GM12878 (cell line): ENCODE results near the gene SP2. TPM values are rescaled to one million over a fixed set of nuclear protein-coding genes. Genes with fewer than 3 reads are reported as not detected.

ENCODE experiments used
- ATAC-seq: fragments of 200-7000 bp; cut with Tn5 transposase; 3 replicates; pipeline ENCODE4 v1.9.1; 2020; ENCODE audit warnings: mild to moderate bottlenecking, moderate library complexity
- BruUV-seq: library from RNA; stranded (reverse); fragments of 400-500 nt; replicated peaks from 2 replicates; lab custom pipeline; 2021; lab: Mats Ljungman, UMichigan
- CTCF ChIA-PET: fragments of 300-600 bp; sonication (Branson Sonifier 250); formaldehyde crosslinking; extraction: SDS; loops from one replicate; lab custom pipeline; 2021; ENCODE audit warnings: inconsistent platforms; lab: Yijun Ruan, JAX
- POLR2A ChIA-PET: fragments of 350-600 bp; formaldehyde crosslinking; extraction: SDS; loops from one replicate; lab custom pipeline; 2021; ENCODE audit warnings: inconsistent platforms; lab: Charles Lee
- RAD21 ChIA-PET: fragments of 300-600 bp; sonication (Branson Sonifier 250); formaldehyde crosslinking; loops from one replicate; lab custom pipeline; 2023; ENCODE audit warnings: antibody characterized with exemption; ENCODE audit not compliant: unreplicated experiment; lab: Charles Lee
- SMC1A ChIA-PET: fragments of 300-600 bp; sonication (Branson Sonifier 250); formaldehyde crosslinking; loops from one replicate; lab custom pipeline; 2023; ENCODE audit not compliant: unreplicated experiment, uncharacterized antibody; lab: Charles Lee
- DNase-seq: peaks from one replicate; pipeline ENCODE4 v3.0.0-alpha.2; 2011; ENCODE audit warnings: low read depth, low spot score
- FAIRE-seq: peaks from 3 replicates; lab custom pipeline; 2011; peaks lifted over from hg19 to GRCh38; lab: Jason Lieb, UNC
- H2AFZ ChIP-seq: 2 replicates; pipeline ENCODE4 v1.6.0; 2011; ENCODE audit warnings: low read depth, low read length, control low read depth; ENCODE audit not compliant: control insufficient read depth
- H3K27ac ChIP-seq: 2 replicates; pipeline ENCODE4 v1.5.1; 2011; ENCODE audit warnings: control low read depth; ENCODE audit not compliant: control insufficient read depth, insufficient read depth
- H3K27me3 ChIP-seq, 2 experiments: replicated peaks in 1 of 2; 2 replicates each; pipeline versions ENCODE4 v1.6.0 to v1.6.1; 2011; ENCODE audit warnings: low read length in 1 of 2; ENCODE audit not compliant: control insufficient read depth in 2 of 2, insufficient read depth in 2 of 2
- H3K36me3 ChIP-seq, 2 experiments: 2 replicates each; pipeline ENCODE4 v1.5.1; 2011; ENCODE audit warnings: low read length in 1 of 2; ENCODE audit not compliant: control insufficient read depth in 2 of 2, insufficient read depth in 2 of 2
- H3K4me1 ChIP-seq: 2 replicates; pipeline ENCODE4 v1.6.1; 2011; ENCODE audit warnings: mild to moderate bottlenecking, low read length, moderate library complexity, mixed read lengths; ENCODE audit not compliant: control insufficient read depth, insufficient read depth
- H3K4me2 ChIP-seq: 2 replicates; pipeline ENCODE4 v1.6.0; 2011; ENCODE audit warnings: control low read depth; ENCODE audit not compliant: control insufficient read depth, insufficient read depth
- H3K4me3 ChIP-seq: fragments of 200-600 bp; sonication (generic); 2 replicates; pipeline ENCODE4 v1.5.1; 2016
- H3K79me2 ChIP-seq: 2 replicates; pipeline ENCODE4 v1.6.0; 2011; ENCODE audit warnings: low read length; ENCODE audit not compliant: control insufficient read depth, insufficient read depth
- H3K9ac ChIP-seq: 2 replicates; pipeline ENCODE4 v1.8.0; 2011; ENCODE audit warnings: low read length, control low read depth, mixed read lengths; ENCODE audit not compliant: control insufficient read depth, insufficient read depth
- H3K9me3 ChIP-seq: replicated peaks from 3 replicates; pipeline ENCODE4 v1.5.1; 2011; ENCODE audit warnings: mild to moderate bottlenecking, low read length; ENCODE audit not compliant: control insufficient read depth, insufficient read depth
- H4K20me1 ChIP-seq: 2 replicates; pipeline ENCODE4 v1.6.0; 2011; ENCODE audit not compliant: control insufficient read depth, insufficient read depth
- IRF4 ChIP-seq: IDR thresholded peaks from 2 replicates; pipeline ENCODE4 v1.6.1; 2011; ENCODE audit warnings: low read depth, low read length
- PAX8 ChIP-seq: fragments of 450-650 bp; IDR thresholded peaks from 2 replicates; pipeline ENCODE4 v1.6.1; 2017; ENCODE audit warnings: mild to moderate bottlenecking, moderate library complexity
- RELA ChIP-seq: fragments of 450-650 bp; IDR thresholded peaks from 2 replicates; pipeline ENCODE4 v1.8.0; 2014; ENCODE audit warnings: borderline replicate concordance; ENCODE audit not compliant: partially characterized antibody
- SMARCA5 ChIP-seq: fragments of 450-650 bp; IDR thresholded peaks from 2 replicates; pipeline ENCODE4 v1.6.1; 2017; ENCODE audit warnings: mild to moderate bottlenecking
- WGBS: methylation state at CpG from one replicate; pipeline ENCODE4 v1.1.6; 2016; ENCODE audit warnings: low lambda C conversion rate; ENCODE audit not compliant: insufficient replicate concordance, insufficient coverage; ENCODE audit errors: missing lambda C conversion rate; 5-methylcytosine and 5-hydroxymethylcytosine counted together
- in situ Hi-C: fragments of 300-500 bp; cut with MboI; formaldehyde crosslinking; loops from 9 replicates; pipeline ENCODE4 v1.14.3; 2018; ENCODE audit warnings: mixed read lengths
- intact Hi-C: fragments of 100-400 bp; cut with micrococcal nuclease; formaldehyde crosslinking; loops from one replicate; pipeline ENCODE4 v1.14.2; 2022; ENCODE audit not compliant: unreplicated experiment
- polyA plus RNA-seq, 11 experiments: library from polyadenylated mRNA; depleted of rRNA in 4 of 11; unstranded in 6 of 11; stranded (reverse) in 5 of 11; fragments of >200 nt; fragmentation: Nextera tagmentation in 4 of 11; fragmentation: Illumina TruSeq in 1 of 11; extraction: Ambion mirVana in 4 of 11; extraction: Trizol in 1 of 11; gene quantifications; 1 replicate in 1 of 11; 2 replicates in 10 of 11; pipeline versions ENCODE4 v1.2.1 to v1.2.3, GENCODE V29; 2011 to 2016; ENCODE audit warnings: inconsistent platforms in 2 of 11, missing spikeins in 2 of 11, low read depth in 1 of 11
- total RNA-seq, 4 experiments: library from RNA; depleted of rRNA in 3 of 4; stranded (reverse); fragments of >200 nt in 3 of 4; fragmentation: Illumina TruSeq in 1 of 4; extraction: Trizol in 1 of 4; gene quantifications; 2 replicates each; pipeline versions ENCODE4 v1.2.1 to v1.2.3, GENCODE V29; 2013 to 2021
- TF ChIP-seq, protein P1 (sequence below): fragments of 150-350 bp; IDR thresholded peaks from 2 replicates; pipeline ENCODE4 v1.6.1; 2016; ENCODE audit warnings: low read depth, low read length
- TF ChIP-seq, protein P2 (sequence below): fragments of 450-650 bp; IDR thresholded peaks from 2 replicates; pipeline ENCODE4 v1.6.1; 2018; ENCODE audit warnings: mild to moderate bottlenecking, low read depth, moderate library complexity; ENCODE audit not compliant: partially characterized antibody

The SP2 gene
- total and polyA plus RNA-seq, 10 of the 15 experiments (the other 5 are each of a cell fraction or from before 2014, with no cell fraction given), result 1.2 to 19.1 (median 4.8) TPM

DNA sequence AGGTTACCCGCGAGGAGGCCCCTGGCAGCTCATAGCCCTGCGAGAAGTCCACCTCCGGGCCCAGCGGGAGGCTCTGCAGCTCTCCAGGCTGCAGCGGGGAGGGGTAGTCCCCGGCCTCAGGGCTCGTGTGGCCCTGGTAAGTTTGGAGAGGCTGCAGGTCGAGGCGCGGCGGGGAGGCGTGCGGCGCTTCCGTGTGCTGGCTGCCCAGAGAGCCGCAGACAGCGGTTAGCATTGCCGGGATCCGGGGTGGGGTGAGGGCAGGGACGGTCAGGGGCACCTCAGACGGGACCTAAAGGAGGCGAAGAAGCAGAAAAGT lies 47.9 kb upstream of the SP2 start:
- ATAC-seq (no peak), DNase-seq (no peak), FAIRE-seq (no peak)
- 47% methylated on average over 22 of the region's 23 CpGs for WGBS
- peaks cover 22 to 33% of the 10 kb centered on the region in 2 experiments for H3K27me3 ChIP-seq
- H3K27ac ChIP-seq, result no peak overlapping the region
- no peaks in the 10 kb centered on the region for H3K79me2 ChIP-seq
- H4K20me1 ChIP-seq, result no peaks in the 10 kb centered on the region
- H3K4me1 ChIP-seq, result peaks cover 9% of the 10 kb centered on the region
- ChIA-PET SMC1A (interaction anchor here (0.7 to 13.1 kb wide), 4 partner anchors 7 to 102 kb away, joined by 3 to 231 read pairs (median 4); partner anchors contain the start of genes SCRN2 and SP2), CTCF (interaction anchor here (0.6 to 12.4 kb wide), 8 partner anchors 13 to 743 kb away, joined by 3 to 502 read pairs (median 3); partner anchors contain the start of genes CDK5RAP3 and SP2), POLR2A (no interaction called here)
- no peak overlapping the region for H3K4me3 ChIP-seq
- H3K9me3 ChIP-seq, result no peaks in the 10 kb centered on the region
- H2AFZ ChIP-seq, result no peak overlapping the region
- TF ChIP-seq RELA, result no peak
- TF ChIP-seq, protein P1, sequence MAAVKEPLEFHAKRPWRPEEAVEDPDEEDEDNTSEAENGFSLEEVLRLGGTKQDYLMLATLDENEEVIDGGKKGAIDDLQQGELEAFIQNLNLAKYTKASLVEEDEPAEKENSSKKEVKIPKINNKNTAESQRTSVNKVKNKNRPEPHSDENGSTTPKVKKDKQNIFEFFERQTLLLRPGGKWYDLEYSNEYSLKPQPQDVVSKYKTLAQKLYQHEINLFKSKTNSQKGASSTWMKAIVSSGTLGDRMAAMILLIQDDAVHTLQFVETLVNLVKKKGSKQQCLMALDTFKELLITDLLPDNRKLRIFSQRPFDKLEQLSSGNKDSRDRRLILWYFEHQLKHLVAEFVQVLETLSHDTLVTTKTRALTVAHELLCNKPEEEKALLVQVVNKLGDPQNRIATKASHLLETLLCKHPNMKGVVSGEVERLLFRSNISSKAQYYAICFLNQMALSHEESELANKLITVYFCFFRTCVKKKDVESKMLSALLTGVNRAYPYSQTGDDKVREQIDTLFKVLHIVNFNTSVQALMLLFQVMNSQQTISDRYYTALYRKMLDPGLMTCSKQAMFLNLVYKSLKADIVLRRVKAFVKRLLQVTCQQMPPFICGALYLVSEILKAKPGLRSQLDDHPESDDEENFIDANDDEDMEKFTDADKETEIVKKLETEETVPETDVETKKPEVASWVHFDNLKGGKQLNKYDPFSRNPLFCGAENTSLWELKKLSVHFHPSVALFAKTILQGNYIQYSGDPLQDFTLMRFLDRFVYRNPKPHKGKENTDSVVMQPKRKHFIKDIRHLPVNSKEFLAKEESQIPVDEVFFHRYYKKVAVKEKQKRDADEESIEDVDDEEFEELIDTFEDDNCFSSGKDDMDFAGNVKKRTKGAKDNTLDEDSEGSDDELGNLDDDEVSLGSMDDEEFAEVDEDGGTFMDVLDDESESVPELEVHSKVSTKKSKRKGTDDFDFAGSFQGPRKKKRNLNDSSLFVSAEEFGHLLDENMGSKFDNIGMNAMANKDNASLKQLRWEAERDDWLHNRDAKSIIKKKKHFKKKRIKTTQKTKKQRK, result no peak
- TF ChIP-seq, protein P2, sequence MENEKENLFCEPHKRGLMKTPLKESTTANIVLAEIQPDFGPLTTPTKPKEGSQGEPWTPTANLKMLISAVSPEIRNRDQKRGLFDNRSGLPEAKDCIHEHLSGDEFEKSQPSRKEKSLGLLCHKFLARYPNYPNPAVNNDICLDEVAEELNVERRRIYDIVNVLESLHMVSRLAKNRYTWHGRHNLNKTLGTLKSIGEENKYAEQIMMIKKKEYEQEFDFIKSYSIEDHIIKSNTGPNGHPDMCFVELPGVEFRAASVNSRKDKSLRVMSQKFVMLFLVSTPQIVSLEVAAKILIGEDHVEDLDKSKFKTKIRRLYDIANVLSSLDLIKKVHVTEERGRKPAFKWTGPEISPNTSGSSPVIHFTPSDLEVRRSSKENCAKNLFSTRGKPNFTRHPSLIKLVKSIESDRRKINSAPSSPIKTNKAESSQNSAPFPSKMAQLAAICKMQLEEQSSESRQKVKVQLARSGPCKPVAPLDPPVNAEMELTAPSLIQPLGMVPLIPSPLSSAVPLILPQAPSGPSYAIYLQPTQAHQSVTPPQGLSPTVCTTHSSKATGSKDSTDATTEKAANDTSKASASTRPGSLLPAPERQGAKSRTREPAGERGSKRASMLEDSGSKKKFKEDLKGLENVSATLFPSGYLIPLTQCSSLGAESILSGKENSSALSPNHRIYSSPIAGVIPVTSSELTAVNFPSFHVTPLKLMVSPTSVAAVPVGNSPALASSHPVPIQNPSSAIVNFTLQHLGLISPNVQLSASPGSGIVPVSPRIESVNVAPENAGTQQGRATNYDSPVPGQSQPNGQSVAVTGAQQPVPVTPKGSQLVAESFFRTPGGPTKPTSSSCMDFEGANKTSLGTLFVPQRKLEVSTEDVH, result no peak
- no peak for TF ChIP-seq IRF4
- no peak for TF ChIP-seq SMARCA5
- TF ChIP-seq PAX8, result no peak
- TF ChIP-seq, all 136 proteins: peak for 0
- RAD21 ChIA-PET, result interaction anchor here (1.0 to 2.4 kb wide), 2 partner anchors 42 to 43 kb away, joined by 3 to 6 read pairs; no protein-coding TSS in a partner anchor
- in situ Hi-C loops, result loop anchor here (10.0 kb wide), 1 partner anchor 777 kb away; the partner anchor contains the start of gene HOXB9
- no peak overlapping the region for H3K4me2 ChIP-seq
- H3K9ac ChIP-seq, result no peak overlapping the region
- intact Hi-C loops, result no loop called here
- BruUV-seq, result no TSS peak
- no peaks in the 10 kb centered on the region for H3K36me3 ChIP-seq
